DOHH2 (cell line): ENCODE measurements around the gene LINC00305.

Experiments
- EZH2phosphoT487 ChIP-seq: fragments of 200-600 bp; sonication (generic); IDR thresholded peaks from 2 replicates; pipeline ENCODE4 v1.6.1; 2017; ENCODE audit warnings: borderline replicate concordance, mild to moderate bottlenecking, antibody characterized with exemption, low read length, moderate library complexity, mixed read lengths
- TF ChIP-seq, protein P1 (sequence below): fragments of 200-600 bp; sonication (generic); IDR thresholded peaks from one replicate; pipeline ENCODE4 v1.5.1; 2014; ENCODE audit warnings: antibody characterized with exemption, mild to moderate bottlenecking, low read depth, low read length; ENCODE audit not compliant: poor library complexity, severe bottlenecking

DNA sequence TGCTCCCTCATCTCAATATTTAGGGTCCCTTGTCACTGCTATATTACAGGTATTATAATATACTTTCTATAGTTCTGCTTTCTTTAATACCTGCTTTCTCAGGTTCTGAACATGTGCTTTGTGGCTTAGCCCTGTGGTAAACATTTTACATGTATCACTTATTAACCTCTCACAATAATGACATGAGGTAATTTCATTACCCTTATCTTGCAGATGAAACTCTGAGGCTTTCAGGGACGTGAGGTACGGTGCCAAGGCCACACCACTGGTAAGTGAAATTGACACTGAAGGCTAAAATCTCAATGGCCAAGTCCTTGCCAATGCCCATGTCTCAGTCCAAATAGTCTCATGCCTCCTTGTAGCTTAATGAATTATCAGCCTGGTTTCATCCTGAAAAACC is 21.7 kb downstream of the LINC00305 start:
- TF ChIP-seq, protein P1, sequence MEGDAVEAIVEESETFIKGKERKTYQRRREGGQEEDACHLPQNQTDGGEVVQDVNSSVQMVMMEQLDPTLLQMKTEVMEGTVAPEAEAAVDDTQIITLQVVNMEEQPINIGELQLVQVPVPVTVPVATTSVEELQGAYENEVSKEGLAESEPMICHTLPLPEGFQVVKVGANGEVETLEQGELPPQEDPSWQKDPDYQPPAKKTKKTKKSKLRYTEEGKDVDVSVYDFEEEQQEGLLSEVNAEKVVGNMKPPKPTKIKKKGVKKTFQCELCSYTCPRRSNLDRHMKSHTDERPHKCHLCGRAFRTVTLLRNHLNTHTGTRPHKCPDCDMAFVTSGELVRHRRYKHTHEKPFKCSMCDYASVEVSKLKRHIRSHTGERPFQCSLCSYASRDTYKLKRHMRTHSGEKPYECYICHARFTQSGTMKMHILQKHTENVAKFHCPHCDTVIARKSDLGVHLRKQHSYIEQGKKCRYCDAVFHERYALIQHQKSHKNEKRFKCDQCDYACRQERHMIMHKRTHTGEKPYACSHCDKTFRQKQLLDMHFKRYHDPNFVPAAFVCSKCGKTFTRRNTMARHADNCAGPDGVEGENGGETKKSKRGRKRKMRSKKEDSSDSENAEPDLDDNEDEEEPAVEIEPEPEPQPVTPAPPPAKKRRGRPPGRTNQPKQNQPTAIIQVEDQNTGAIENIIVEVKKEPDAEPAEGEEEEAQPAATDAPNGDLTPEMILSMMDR, result no peak
- TF ChIP-seq EZH2phosphoT487, result no peak
